Erythroblast (primary cell): Measurements from ENCODE around the gene PDZK1IP1.

ENCODE experiments used
- GATA1 ChIP-seq: IDR thresholded peaks from 2 replicates; pipeline ENCODE4 v1.6.1; 2011; ENCODE audit warnings: low read depth, mild to moderate bottlenecking, control low read depth, low read length, moderate library complexity
- POLR2A ChIP-seq: IDR thresholded peaks from 2 replicates; pipeline ENCODE4 v1.6.1; 2011; ENCODE audit warnings: mild to moderate bottlenecking, low read length

- no peak for TF ChIP-seq POLR2A
- no peak for TF ChIP-seq GATA1
Measured at GRCh38 chr1:47191940-47192457, 2.2 kb upstream of the PDZK1IP1 start.
